ENCODE data around the gene TNFSF8. TPM values are rescaled to one million over a fixed set of nuclear protein-coding genes. Genes with fewer than 3 reads are reported as not detected.

Gene TNFSF8
- total and polyA plus RNA-seq, 9 of the 15 experiments (the other 6 are each of a cell fraction or from before 2014, with no cell fraction given): 0.09 TPM; not detected in 8

- ChIA-PET CTCF (ENCODE audit: low intra/inter-chr PET ratio) (no interaction called here), POLR2A (no interaction called here)
- BruUV-seq (replicated peaks): no TSS peak
- no peaks in the 10 kb centered on the region for H3K9me1 ChIP-seq (ENCODE audit: control insufficient read depth, insufficient read depth, low read length)
- no peaks in the 10 kb centered on the region for H3K27me3 ChIP-seq (ENCODE audit: control insufficient read depth in 2 of 2, insufficient read depth in 2 of 2, low read length in 2 of 2)
- no peak overlapping the region for H3K4me2 ChIP-seq (ENCODE audit: insufficient read depth, low read length)
- FAIRE-seq: no peak
- 0% methylated on average over 2 of the region's 2 CpGs for WGBS (ENCODE audit: insufficient coverage, low coverage, missing lambda C conversion rate)
- H3K79me2 ChIP-seq (ENCODE audit: control insufficient read depth, insufficient read depth, low read length): no peaks in the 10 kb centered on the region
- no peak overlapping the region for H3K9ac ChIP-seq (ENCODE audit: insufficient read depth in 1 of 2, low read depth in 2 of 2, low read length in 2 of 2)
- TF ChIP-seq CCNT2 (IDR thresholded peaks at IDR 0.05; ENCODE audit: borderline replicate concordance, extremely low read depth, insufficient read length, low read depth, low read length) (no peak), ZFX (CRISPR knock-in tag; IDR thresholded peaks at IDR 0.05) (no peak), PHB2 (IDR thresholded peaks at IDR 0.05; ENCODE audit: low read depth) (no peak), ZBTB34 (CRISPR knock-in tag; IDR thresholded peaks at IDR 0.05) (no peak), SMAD1 (IDR thresholded peaks at IDR 0.05; ENCODE audit: low read depth, low read length, partially characterized antibody) (no peak), KAT7 (CRISPR knock-in tag; IDR thresholded peaks at IDR 0.05; ENCODE audit: borderline replicate concordance) (no peak), FOXK1 (CRISPR knock-in tag; IDR thresholded peaks at IDR 0.05; ENCODE audit: borderline replicate concordance) (no peak), ATF7 (IDR thresholded peaks at IDR 0.05) (no peak), ZBTB8A (IDR thresholded peaks at IDR 0.05; ENCODE audit: partially characterized antibody) (no peak), HEY1 (CRISPR knock-in tag; IDR thresholded peaks at IDR 0.05; ENCODE audit: borderline replicate concordance) (no peak), MECOM (CRISPR knock-in tag; IDR thresholded peaks at IDR 0.05) (no peak), TEAD4 (IDR thresholded peaks at IDR 0.05; ENCODE audit: low read length) (no peak), TEAD4 (CRISPR knock-in tag; IDR thresholded peaks at IDR 0.05; ENCODE audit: borderline replicate concordance) (no peak), HMGN3 (IDR thresholded peaks at IDR 0.05; ENCODE audit: borderline replicate concordance, extremely low read depth, insufficient read length, low read depth, low read length) (no peak)
- DNase-seq (ENCODE audit: extremely low read depth in 1 of 4, low spot score in 3 of 4): no peak
- intact Hi-C loops (cut with micrococcal nuclease): no loop called here
- in situ Hi-C loops (cut with MboI): no loop called here
- no peak overlapping the region for H2AFZ ChIP-seq (ENCODE audit: low read depth, low read length)
- ATAC-seq: no peak
- no peaks in the 10 kb centered on the region for H4K20me1 ChIP-seq (replicated peaks; ENCODE audit: control insufficient read depth, insufficient read depth, low read length)
- no peaks in the 10 kb centered on the region for H3K36me3 ChIP-seq (ENCODE audit: control insufficient read depth, insufficient read depth, low read length)
- no peak overlapping the region for H3K27ac ChIP-seq (ENCODE audit: extremely low read depth, low read depth, low read length)
- H3K4me1 ChIP-seq (replicated peaks in 1 of 2; ENCODE audit: control insufficient read depth in 2 of 2, insufficient read depth in 2 of 2, low read length in 2 of 2): no peaks in the 10 kb centered on the region
- H3K4me3 ChIP-seq: no peak overlapping the region
- no peaks in the 10 kb centered on the region for H3K9me3 ChIP-seq (replicated peaks; ENCODE audit: control insufficient read depth, insufficient read depth, low read depth, low read length)
Observed at GRCh38 chr9:114855488-114855887, 74.9 kb downstream of the TNFSF8 start.
